Left hindlimb (tissue), 1 donor: ENCODE data around the gene TBATA.

Source experiments
- DNase-seq: peaks from one replicate; pipeline ENCODE4 v3.0.0-alpha.2; 2018

The TBATA gene

DNA sequence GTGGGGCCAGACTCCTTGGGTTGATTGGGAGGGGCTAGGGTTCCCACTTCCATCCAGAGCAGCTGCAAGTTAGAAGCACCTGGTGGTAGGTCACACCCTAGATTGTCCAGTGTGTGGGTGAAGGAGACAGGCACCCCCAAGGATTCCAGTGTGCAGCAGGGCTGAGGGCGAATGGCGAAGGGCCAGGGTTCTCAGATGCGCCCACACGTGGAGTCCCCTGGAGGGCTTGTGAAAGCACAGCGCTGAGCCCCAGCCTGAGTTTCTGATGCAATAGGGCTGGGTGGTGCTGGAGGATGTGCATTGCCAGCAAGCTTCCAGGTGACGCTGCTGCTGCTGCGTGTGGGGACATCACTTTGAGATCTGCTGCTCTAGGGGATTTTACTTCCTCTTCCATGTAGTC is 25.4 kb downstream of the TBATA start:
- no peak for DNase-seq

DNA sequence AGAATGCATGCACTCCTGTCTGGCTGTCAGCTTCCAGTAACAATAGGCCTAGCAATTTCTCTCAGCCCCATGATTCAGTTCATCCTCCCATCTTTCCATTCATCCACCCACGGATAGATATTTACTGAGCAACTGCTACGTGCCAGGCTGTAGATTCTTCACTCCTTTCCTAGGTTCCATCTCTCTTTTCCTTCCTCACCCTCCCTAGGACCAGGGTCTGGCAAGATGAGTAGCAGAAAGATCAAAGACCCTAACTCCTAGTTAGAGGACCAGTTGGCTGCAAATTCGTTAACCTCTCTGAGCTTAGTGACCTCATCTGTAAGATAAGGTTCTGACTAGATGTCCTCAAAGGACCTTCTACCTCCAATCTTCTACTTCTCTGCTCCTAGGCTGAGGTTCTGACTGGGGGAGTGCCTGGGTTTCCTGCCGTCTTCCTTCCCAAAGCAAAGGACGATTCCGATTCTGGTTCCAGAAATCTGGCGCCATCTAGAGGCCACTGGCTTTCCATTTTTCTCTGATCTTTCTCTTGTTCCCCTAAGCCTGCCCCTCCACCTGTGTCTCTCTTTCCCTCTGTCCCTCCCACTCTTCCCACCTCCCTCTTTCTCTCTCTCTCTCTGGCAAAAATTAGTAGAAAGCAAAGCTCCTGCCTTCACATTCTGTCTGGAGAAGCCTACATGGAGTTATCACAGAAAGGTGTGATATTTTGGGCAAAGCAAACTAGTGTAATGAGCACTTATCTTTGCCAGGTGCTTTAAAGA is 26.2 kb downstream of the TBATA start:
- DNase-seq: peak; percentile 78

DNA sequence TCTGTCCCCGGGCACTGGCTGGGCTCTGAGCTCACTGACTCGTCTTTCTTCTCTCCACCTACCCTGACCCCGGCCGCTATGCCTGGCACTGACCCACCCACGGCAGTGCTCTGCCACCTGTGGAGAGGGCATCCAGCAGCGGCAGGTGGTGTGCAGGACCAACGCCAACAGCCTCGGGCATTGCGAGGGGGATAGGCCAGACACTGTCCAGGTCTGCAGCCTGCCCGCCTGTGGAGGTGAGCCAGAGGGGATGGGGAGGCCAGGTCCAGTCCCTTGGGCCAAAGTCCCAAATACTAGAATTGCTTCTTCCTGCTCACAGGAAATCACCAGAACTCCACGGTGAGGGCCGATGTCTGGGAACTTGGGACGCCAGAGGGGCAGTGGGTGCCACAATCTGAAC is 27.3 kb downstream of the TBATA start:
- DNase-seq: peak; percentile 28

DNA sequence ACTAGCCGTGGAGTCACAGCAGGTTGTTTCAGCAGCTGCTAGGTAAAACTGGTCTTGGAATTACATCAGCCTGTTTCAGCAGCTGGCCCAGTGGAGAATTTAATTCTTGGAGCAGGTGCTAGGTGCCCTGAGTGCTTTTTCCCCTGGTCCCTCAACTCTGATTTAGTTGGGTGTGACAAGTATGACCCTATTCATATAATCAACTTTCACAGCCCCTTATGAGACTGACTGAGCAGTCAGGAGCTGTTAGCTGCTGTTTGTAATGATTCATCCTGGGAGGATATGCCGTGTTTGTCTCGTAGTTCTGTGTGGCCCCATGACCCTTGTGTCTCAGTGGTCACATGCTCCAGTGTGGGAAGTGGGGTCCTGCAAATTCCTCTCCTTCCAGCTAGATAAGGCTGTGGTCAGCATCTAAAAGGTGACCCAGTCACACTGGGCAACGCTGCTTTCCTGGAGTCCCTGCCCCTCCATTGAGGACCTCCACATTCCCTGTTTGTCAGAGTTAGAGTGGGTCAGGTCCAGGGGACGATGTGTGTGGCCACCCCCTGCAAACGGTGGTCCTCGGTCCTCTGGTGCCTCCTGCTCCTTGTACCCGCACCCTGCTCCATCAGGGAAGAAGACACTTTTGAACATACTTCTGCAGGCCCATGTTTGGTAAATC is 28.3 kb downstream of the TBATA start:
- no peak for DNase-seq

DNA sequence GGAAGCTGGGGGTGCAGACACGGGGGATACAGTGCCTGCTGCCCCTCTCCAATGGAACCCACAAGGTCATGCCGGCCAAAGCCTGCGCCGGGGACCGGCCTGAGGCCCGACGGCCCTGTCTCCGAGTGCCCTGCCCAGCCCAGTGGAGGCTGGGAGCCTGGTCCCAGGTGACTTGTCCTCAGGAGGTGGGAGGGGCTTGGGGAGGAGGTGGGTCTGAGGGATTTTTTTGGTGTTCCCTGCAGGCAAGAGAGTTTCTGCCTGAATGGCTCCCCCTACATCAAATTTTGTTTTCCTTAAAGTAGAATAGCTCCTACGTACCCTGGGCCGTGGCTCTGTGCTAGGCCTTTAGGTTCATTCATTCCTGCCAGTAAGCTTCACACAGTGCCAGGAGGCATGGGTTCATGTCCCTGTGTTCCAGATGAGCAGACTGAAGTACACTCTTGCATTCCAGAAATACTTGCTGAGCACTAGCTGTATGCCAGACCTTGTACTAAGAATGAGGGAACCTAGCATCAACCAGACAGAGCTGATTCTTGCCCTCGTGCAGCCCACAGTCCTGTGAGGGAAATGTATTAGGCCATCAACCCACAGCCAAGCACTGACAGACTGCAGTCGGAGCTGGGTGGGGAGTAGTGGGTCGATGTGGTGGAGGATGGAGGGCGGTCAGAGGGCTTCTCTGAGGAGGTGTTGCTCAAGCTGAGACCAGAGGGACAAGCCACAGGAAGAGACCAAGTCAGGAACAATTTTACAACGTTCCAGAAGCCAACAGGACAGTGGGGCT is 31.1 kb downstream of the TBATA start:
- no peak for DNase-seq

DNA sequence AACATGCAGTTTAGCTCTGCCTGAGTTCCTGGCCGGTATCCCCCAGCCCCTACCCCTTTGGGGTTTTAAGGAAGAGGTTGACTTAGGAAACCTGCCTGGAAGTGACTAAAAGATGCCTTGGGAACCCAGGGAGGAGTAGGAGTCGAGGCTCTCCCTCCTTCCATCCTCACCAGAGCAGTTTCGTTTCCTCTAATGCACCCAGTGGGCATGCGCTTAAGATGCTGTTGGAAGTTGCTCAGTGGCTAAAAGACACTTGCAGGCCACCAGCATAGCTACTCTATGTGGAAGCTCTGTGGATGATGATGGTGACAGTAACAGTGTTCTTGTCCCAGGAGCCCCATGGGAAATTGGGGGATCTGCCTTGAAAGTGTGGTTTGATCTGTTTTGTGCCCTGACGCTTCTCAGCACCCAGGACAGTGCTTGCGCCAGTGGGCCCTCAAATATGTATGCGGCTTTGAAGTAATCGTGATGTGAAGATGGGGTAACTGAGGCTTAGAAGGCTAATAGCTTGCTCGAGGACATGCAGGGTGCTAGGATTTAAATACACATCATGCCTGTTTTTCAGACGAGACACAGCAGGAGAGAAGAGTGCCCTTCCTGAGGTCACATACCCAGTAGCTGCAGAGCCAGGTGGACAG is 32.0 kb downstream of the TBATA start:
- no peak for DNase-seq

DNA sequence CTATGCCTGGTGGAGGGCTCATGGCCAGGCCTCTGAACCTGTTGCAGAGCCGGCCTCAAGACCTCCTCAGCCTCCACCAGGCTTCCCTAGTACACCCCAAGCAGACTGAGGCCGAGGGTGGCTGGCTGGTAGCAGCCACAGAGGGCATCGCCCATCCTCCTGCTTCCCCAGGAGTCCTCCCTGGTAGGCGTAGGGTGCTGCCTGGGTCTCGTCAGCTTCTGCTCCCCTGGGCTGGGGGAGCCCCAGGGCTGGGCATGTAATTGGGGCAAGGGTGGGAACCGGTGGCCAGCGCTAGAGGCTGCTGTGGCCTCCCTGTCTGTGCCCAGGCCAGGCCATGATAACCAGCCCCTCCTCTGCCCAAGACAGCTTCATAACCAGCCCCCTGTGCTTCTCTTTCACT is 32.6 kb downstream of the TBATA start:
- no peak for DNase-seq

DNA sequence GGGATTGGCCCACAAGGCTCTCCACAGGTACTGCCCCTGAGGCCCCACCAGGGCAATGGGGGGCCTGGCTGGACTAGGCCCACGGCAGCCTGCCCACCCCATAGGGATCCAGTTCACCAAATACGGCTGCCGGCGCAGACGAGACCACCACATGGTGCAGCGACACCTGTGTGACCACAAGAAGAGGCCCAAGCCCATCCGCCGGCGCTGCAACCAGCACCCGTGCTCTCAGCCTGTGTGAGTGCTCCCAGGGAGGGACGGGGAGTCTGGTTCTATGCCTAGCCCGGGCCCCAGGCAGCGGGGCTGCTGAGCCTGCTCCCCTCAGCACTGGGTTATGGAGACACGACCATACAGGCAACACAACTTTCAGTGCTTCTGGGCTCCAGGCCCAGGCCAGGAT is 33.2 kb downstream of the TBATA start:
- no peak for DNase-seq

DNA sequence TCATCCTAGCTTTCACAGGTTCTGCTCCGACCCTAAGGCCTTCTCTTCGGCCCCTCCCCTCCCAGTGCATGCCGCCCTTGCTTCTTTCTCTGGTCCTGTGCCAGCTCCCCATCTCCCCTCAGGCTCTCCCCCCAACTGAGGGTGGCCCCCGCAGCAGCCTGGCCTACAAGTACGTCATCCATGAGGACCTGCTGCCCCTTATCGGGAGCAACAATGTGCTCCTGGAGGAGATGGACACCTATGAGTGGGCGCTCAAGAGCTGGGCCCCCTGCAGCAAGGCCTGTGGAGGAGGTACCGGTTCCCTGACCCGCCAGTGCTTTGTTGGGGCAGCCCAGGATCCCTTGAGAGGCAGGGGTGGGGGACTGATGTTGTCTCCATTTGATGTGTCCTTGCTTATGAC is 33.8 kb downstream of the TBATA start:
- DNase-seq: no peak

DNA sequence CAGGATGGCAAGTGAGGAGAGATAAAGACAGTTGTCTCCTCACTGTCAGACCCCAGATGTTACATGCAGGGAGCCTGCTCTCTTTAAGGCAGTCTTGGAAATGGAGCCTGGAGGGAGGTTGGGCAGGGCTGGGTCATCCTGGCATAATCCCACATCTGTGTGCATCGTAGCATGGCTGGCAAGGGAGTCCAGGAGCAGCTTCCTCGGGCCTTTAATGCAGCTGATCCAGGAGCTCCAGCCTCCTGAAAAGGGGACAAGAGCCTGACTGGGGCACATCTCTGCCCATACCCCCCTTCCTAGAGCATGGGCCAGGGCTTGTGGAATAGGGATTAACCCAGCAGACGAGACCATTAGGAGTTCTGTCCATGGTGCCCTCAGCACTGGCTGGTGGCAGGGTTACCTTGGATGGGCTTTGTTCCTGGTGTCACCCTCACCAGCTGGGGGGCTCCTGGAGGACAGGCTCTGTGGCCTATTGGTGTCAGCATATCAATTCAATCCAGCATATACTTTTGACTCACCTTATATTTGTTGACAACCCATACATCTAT is 34.9 kb downstream of the TBATA start:
- DNase-seq: no peak

DNA sequence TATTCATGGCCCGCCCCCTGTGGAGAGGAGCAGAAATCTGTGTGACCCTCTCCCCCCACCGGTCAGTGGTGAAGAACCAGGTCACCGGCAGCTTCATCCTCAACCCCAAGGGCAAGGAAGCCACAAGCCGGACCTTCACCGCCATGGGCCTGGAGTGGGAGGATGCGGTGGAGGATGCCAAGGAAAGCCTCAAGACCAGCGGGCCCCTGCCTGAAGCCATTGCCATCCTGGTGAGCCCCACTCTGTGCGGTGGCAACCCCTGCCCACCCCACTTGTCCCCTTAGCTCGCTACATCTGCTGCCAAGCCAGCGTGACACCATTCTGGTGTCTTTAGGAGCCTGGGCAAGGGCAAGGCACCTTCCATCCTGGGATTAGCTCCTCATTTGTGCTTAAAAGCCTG is 35.4 kb downstream of the TBATA start:
- DNase-seq: no peak

DNA sequence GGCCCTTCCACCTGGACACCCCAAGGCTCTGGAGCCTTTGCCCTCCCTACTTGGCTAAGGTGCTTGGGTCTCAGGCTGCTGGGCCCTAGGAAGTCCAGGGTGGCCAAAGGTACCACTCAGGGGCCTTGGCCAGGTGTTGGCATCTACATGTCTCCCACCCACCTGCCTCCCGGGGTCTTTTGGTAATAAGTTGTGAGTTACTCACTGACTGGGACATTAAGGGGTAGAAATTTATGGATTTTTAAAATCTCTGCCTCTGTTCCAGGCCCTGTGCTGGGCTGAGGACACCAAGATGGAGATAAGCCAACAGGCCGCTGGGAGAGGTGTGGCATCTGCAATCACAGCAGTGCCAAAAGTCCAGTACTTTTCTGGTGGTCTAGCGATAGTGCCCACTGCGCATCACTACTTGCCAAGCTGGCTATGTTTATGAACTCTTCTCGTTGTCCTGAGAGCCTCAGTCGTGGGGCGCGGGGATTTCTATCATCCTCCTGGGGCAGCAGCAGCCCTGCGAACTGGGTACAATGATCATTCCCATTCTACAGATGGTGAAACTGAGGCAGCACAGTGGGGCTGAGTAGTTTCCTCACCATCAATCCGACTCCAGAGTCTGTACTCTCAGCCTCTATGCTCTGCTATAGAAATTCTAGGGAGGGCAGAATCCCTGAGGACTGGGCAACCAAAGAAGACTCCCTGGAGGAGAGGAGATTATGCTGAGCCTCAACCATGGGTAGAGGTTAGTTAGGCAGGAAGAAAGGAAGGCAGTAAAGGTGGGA is 36.2 kb downstream of the TBATA start:
- no peak for DNase-seq

DNA sequence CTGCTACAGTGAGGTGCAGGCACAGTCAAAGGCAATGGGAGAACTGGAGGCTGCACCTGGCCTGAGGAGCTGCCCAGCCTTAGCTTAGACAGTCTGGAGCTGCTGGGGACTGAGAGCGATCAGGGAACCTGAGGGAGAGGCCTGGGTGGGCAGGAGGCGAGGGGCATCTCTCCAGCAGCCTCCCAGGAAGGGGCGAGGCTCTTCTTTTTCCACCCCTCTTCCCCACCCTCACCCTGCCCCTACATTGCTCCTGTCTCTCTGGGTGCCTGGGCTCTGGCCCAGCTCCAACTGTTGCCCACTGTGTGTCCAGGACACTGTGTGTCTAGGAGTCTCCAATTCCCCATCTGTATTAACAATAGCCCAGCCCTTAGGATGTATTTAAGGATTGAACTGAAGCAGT is 36.9 kb downstream of the TBATA start:
- no peak for DNase-seq

DNA sequence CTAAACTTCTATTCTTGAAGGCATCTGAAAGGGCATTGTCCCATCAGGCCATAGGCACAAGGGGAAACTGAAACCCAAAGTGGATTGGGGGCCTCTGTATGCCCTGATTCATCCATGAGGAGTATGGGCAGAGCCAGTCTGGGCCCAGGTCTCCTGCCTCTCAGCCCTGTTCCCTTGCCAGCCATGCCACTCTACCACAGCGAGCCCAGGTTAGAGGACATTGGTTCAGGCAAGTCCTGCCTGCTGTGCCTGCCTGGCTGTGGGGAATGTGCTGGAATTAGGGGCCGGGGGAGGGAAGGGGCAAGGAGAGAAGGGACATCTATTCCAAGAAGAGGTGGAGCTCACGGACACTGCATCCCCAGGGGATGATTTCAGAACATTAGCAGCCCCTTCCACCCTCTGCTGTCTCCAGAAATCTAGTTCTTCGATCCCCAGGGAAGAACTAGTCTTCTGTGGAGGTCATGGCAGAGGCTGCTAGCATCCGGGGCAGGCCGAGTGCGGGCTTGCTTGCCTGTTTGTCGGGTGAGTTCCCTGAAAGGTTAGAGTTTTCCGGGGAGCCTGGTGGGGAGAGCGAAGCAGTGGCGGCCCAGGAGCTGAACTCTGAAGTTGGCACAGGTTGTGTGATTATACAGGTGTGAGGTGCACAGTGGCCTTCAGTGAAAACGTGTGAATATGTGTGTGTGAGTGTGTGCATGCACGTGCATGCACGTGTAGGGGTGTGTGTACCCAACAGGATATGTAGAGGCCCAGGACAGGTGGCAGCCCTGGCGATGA is 37.8 kb downstream of the TBATA start:
- no peak for DNase-seq

DNA sequence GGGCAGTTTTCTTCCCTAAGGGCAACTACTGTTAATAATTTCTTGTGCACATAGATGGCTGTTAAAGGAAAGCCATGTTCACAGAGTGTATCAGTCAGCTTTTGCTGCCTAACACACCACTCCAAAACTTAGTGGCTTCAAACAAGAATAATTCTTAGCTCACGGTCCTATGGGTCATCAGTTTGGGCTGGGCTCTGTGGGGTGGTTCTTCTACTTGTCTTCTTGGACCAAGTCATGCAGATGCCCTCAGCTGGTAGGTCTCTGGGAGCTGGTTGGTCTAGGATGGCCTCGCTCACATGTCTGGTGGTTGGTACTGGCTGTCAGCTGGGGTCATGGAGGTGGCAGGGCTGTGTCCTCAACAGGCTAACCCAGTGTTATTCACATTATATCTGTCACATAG is 39.6 kb downstream of the TBATA start:
- no peak for DNase-seq

DNA sequence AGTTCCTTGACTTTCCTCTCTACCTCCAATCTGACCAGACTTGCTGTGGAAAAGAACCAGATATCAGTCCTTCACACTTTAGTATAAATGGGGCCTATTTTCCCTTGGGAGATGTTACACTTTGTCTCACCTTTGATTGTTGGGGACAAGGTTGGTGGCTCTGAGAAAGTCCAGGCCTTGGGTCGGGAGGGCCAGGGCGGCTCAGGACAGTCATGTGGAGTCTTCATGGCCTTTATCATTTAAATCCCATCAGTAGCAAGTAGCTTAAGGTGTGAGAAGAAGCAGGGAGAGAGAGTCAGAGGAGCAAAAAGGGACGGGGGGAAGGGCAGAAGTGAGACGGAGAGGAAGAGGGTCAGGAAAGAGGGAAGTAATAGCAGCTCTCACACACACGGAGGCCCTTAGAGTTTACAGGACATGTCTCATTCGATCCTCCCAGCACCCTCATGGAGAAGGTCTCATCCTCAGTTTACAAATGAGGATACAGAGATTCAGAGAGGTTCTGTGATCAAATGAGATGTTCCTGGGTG is 40.5 kb downstream of the TBATA start:
- no peak for DNase-seq

DNA sequence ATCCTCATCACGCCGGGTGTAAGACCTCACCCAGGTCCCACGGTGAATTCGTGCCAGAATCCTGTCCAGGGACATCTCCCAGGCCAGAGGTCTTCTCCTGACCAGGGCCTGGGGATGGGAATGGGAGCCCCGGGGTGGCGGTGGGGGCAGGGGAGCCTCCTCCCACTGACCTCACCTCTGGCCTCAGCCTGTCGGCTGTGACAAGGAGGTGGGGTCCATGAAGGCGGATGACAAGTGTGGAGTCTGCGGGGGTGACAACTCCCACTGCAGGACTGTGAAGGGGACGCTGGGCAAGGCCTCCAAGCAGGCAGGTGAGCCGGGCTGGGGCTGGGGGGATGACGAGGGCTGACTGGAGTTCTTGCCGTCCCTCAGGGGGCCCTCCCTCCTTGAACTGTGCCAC is 41.3 kb downstream of the TBATA start:
- DNase-seq: no peak

DNA sequence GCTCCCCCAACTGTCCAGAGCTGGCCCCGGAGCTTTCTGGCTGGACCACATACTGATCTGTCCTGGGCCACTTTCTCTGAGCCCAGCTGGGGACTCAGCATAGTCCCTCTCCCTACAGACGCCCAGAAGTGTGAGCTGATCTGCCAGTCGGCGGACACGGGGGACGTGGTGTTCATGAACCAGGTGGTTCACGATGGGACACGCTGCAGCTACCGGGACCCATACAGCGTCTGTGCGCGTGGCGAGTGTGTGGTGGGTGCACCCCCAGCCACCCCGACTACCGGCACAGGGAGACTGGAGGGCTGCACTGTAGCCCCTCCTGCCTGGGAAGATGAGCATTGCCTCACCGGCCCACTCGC is 41.8 kb downstream of the TBATA start:
- DNase-seq: peak; percentile 18

DNA sequence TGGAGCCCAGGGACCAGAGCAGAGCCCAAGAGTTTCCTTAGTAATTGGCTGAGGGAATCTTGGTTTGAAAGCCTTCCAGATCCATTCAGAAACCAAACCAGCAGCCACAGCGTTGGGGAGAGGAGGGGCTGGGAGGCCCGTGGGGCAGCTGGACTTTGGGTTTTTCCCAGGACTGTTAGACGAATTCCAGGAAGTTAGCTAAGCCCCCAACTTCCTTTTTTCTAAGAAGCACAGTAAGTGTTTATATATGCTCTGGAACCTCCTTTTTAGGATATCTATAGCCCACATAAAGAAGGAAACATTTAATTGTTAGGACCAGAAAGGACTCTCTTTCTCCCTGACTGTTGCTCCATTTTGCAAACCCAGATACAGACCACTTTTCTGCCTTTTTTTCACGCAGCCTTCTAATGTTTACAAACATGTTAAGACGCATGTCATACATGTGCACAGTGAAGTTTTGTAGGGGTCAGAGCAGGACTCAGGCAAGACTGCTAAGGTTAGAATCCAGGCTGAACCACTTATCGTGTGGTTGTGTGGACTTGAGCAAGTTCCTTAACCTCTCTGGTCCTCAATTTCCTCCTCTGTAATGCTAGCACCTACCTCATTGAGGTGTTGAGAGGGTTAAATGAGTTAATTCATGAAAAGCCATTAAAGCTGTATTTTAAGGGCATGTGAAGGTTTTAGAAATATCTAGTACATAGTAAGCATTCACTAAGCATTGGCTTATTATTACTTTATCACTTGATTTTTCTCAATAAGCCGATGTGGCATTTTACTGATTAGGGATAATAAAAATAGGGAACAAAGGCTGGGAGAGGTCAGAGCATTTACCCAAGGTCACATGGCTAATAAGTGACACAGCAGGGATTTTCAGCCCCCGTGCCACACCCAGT is 42.4 kb downstream of the TBATA start:
- DNase-seq: peak; percentile 86
